Astrocyte (in vitro differentiated cells and primary cell): ENCODE measurements around the gene CHGA. TPM values are rescaled to one million over a fixed set of nuclear protein-coding genes. Genes with fewer than 3 reads are reported as not detected.

Source experiments
- DNase-seq: peaks from one replicate; pipeline ENCODE4 v3.0.0-alpha.2; 2010; ENCODE audit warnings: low read depth
- FAIRE-seq: peaks from 2 replicates; lab custom pipeline; 2011; peaks lifted over from hg19 to GRCh38; lab: Jason Lieb, UNC
- H2AFZ ChIP-seq: 2 replicates; pipeline ENCODE4 v1.6.0; 2012; ENCODE audit warnings: low read depth, low read length, inconsistent platforms
- H3K27ac ChIP-seq: 2 replicates; pipeline ENCODE4 v1.5.1; 2011; ENCODE audit warnings: low read depth, low read length, inconsistent platforms
- H3K27me3 ChIP-seq: 2 replicates; pipeline ENCODE4 v1.6.0; 2011; ENCODE audit warnings: low read length, inconsistent platforms; ENCODE audit not compliant: insufficient read depth
- H3K36me3 ChIP-seq: 2 replicates; pipeline ENCODE4 v1.5.1; 2011; ENCODE audit warnings: low read length, inconsistent platforms; ENCODE audit not compliant: insufficient read depth
- H3K4me1 ChIP-seq: 2 replicates; pipeline ENCODE4 v1.5.1; 2011; ENCODE audit warnings: low read length, inconsistent platforms; ENCODE audit not compliant: insufficient read depth
- H3K4me2 ChIP-seq: 2 replicates; pipeline ENCODE4 v1.6.0; 2012; ENCODE audit warnings: low read length, inconsistent platforms
- H3K4me3 ChIP-seq: 2 replicates; pipeline ENCODE4 v1.5.1; 2011; ENCODE audit warnings: low read depth, mild to moderate bottlenecking, low read length, inconsistent platforms; ENCODE audit not compliant: insufficient read depth
- H3K79me2 ChIP-seq: 2 replicates; pipeline ENCODE4 v1.6.0; 2012; ENCODE audit warnings: mild to moderate bottlenecking, low read length, inconsistent platforms; ENCODE audit not compliant: insufficient read depth
- H3K9ac ChIP-seq: 2 replicates; pipeline ENCODE4 v1.6.0; 2012; ENCODE audit warnings: mild to moderate bottlenecking, low read length, inconsistent platforms
- H3K9me3 ChIP-seq: 2 replicates; pipeline ENCODE4 v1.5.1; 2012; ENCODE audit warnings: low read depth, mild to moderate bottlenecking, low read length, inconsistent platforms; ENCODE audit not compliant: insufficient read depth
- H4K20me1 ChIP-seq: 2 replicates; pipeline ENCODE4 v1.6.0; 2012; ENCODE audit warnings: low read length, inconsistent platforms; ENCODE audit not compliant: insufficient read depth
- H3K27ac Mint-ChIP-seq: one replicate; pipeline ENCODE4 v1.8.0; 2021; ENCODE audit warnings: mild to moderate bottlenecking, mixed read lengths; ENCODE audit not compliant: unreplicated experiment
- H3K27me3 Mint-ChIP-seq: one replicate; pipeline ENCODE4 v1.8.0; 2021; ENCODE audit warnings: low read depth, mixed read lengths; ENCODE audit not compliant: unreplicated experiment
- H3K36me3 Mint-ChIP-seq: one replicate; pipeline ENCODE4 v1.8.0; 2021; ENCODE audit warnings: low read depth, mixed read lengths; ENCODE audit not compliant: unreplicated experiment
- H3K4me1 Mint-ChIP-seq: one replicate; pipeline ENCODE4 v1.8.0; 2021; ENCODE audit warnings: low read depth, mixed read lengths; ENCODE audit not compliant: unreplicated experiment
- H3K4me3 Mint-ChIP-seq: one replicate; pipeline ENCODE4 v1.8.0; 2021; ENCODE audit warnings: mild to moderate bottlenecking, moderate library complexity, mixed read lengths; ENCODE audit not compliant: unreplicated experiment
- H3K9me3 Mint-ChIP-seq: one replicate; pipeline ENCODE4 v1.8.0; 2021; ENCODE audit warnings: mild to moderate bottlenecking, mixed read lengths; ENCODE audit not compliant: unreplicated experiment
- CTCF ChIP-seq: IDR thresholded peaks from 2 replicates; pipeline ENCODE4 v1.5.1; 2011; ENCODE audit warnings: low read depth, mild to moderate bottlenecking, inconsistent platforms, low read length, moderate library complexity; ENCODE audit not compliant: insufficient read depth
- EZH2 ChIP-seq: IDR thresholded peaks from 2 replicates; pipeline ENCODE4 v1.6.1; 2012; ENCODE audit warnings: mild to moderate bottlenecking, low read length, inconsistent platforms; ENCODE audit not compliant: insufficient read depth
- total RNA-seq: library from RNA; stranded (reverse); gene quantifications from 2 replicates; pipeline ENCODE4 v1.2.1, GENCODE V29; 2021

The CHGA gene
- total RNA-seq, 1 donor from 2014 or later, result not detected

GRCh38 chr14:92952481-92953298, 29.7 kb downstream of the CHGA start:
- H3K4me1 ChIP-seq, result no peaks in the 10 kb centered on the region
- H3K4me3 ChIP-seq, result no peak overlapping the region
- no peak overlapping the region for H3K27ac Mint-ChIP-seq
- H3K4me1 Mint-ChIP-seq, result no peaks in the 10 kb centered on the region
- H3K36me3 Mint-ChIP-seq, result peaks cover 6% of the 10 kb centered on the region
- no peak overlapping the region for H2AFZ ChIP-seq
- no peak for DNase-seq
- no peak overlapping the region for H3K9ac ChIP-seq
- peaks cover 3% of the 10 kb centered on the region for H3K27me3 ChIP-seq
- no peaks in the 10 kb centered on the region for H3K9me3 Mint-ChIP-seq
- peaks cover 2% of the 10 kb centered on the region for H3K36me3 ChIP-seq
- no peak overlapping the region for H3K4me2 ChIP-seq
- no peak overlapping the region for H3K27ac ChIP-seq
- H4K20me1 ChIP-seq, result peaks cover 12% of the 10 kb centered on the region
- no peak for FAIRE-seq
- TF ChIP-seq CTCF (no peak), EZH2 (no peak)
- H3K9me3 ChIP-seq, result no peaks in the 10 kb centered on the region
- no peaks in the 10 kb centered on the region for H3K79me2 ChIP-seq
- H3K27me3 Mint-ChIP-seq, result peaks cover 54% of the 10 kb centered on the region
- no peak overlapping the region for H3K4me3 Mint-ChIP-seq

- Histone ChIP-seq H3K4me2 (no peak overlapping the region), H3K9ac (no peak overlapping the region), H3K27me3 (peaks cover 3% of the 10 kb centered on the region), H3K79me2 (no peaks in the 10 kb centered on the region), H3K4me1 (no peaks in the 10 kb centered on the region), H3K36me3 (peaks cover 2% of the 10 kb centered on the region), H2AFZ (no peak overlapping the region), H3K27ac (no peak overlapping the region), H4K20me1 (peaks cover 12% of the 10 kb centered on the region), H3K9me3 (no peaks in the 10 kb centered on the region), H3K4me3 (no peak overlapping the region)
- Mint-ChIP-seq H3K9me3 (no peaks in the 10 kb centered on the region), H3K36me3 (peaks cover 6% of the 10 kb centered on the region), H3K27ac (no peak overlapping the region), H3K4me1 (no peaks in the 10 kb centered on the region), H3K4me3 (no peak overlapping the region), H3K27me3 (peaks cover 56% of the 10 kb centered on the region)
- no peak for FAIRE-seq
- no peak for DNase-seq
- no peak for TF ChIP-seq EZH2
- TF ChIP-seq CTCF, result no peak
These were observed 30.6 kb downstream of the CHGA start for GRCh38 chr14:92953526-92953925.

GRCh38 chr14:92954933-92955332, 32.0 kb downstream of the CHGA start:
- TF ChIP-seq EZH2 (no peak), CTCF (no peak)
- Mint-ChIP-seq H3K27ac (peak overlapping the region; percentile 26), H3K4me3 (no peak overlapping the region), H3K36me3 (peaks cover 6% of the 10 kb centered on the region), H3K4me1 (no peaks in the 10 kb centered on the region), H3K9me3 (no peaks in the 10 kb centered on the region), H3K27me3 (peaks cover 56% of the 10 kb centered on the region)
- peaks cover 2% of the 10 kb centered on the region for H3K36me3 ChIP-seq
- no peak for DNase-seq
- FAIRE-seq, result no peak
- no peaks in the 10 kb centered on the region for H3K79me2 ChIP-seq
- H3K9ac ChIP-seq, result no peak overlapping the region
- no peak overlapping the region for H3K27ac ChIP-seq
- H3K9me3 ChIP-seq, result no peaks in the 10 kb centered on the region
- no peak overlapping the region for H2AFZ ChIP-seq
- peaks cover 12% of the 10 kb centered on the region for H4K20me1 ChIP-seq
- H3K4me1 ChIP-seq, result no peaks in the 10 kb centered on the region
- no peak overlapping the region for H3K4me3 ChIP-seq
- no peak overlapping the region for H3K4me2 ChIP-seq
- H3K27me3 ChIP-seq, result peaks cover 3% of the 10 kb centered on the region
